ENCODE data around the gene RFX2. TPM values are rescaled to one million over a fixed set of nuclear protein-coding genes. Genes with fewer than 3 reads are reported as not detected.
"Not testable (repeated sequence)": the region's sequence is repeated elsewhere in the genome, so short reads cannot be mapped to it uniquely, and the experiment has no call there.

Gene RFX2
- total and polyA plus RNA-seq, 4 donors = 6.5 to 26.1 (median 14.6) TPM

DNA sequence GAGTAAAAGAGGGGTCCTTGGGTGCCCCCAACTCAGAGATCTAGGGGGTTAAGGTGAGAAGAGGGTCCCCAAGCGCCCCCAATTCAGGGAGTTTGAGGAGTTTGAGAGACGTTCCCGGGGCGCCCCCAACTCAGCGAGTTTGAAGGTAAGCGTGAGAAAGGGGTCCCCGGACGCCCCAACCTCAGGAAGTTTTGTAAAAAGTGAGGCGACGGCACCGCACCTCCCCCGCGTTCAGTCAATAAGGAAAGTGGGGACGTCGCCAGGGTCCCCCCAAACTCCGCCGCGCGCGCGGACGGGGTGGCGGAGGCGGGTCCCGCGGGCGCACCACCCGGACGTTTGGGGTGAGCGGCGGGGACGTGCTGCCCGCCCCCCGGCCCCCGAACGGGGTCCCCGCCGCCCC is 353 bp downstream of the RFX2 start:
- Histone ChIP-seq H3K4me3 (ENCODE audit: low read length in 2 of 2) (peak overlapping the region; percentile 6 to 79), H3K9me3 (ENCODE audit: control insufficient read depth, low read length) (no peaks in the 10 kb centered on the region), H3K36me3 (ENCODE audit: control insufficient read depth in 1 of 2, insufficient read depth in 2 of 2, low read length in 1 of 2) (no peaks in the 10 kb centered on the region), H3K27ac (ENCODE audit: low read depth in 1 of 2, low read length in 2 of 2) (peak overlapping the region; percentile 95 to 99), H3K4me1 (ENCODE audit: control insufficient read depth in 1 of 2, insufficient read depth in 2 of 2, low read length in 2 of 2) (no peaks in the 10 kb centered on the region), H3K27me3 (ENCODE audit: control insufficient read depth in 1 of 2, insufficient read depth in 2 of 2, low read length in 1 of 2) (no peaks in the 10 kb centered on the region)
- ATAC-seq (ENCODE audit: low FRiP score) (no peak), DNase-seq (no peak)
- WGBS, 2 donors = 0 to 1% methylated on average over 34 to 38 of the region's 38 CpGs
- intact Hi-C loops (cut with DNase I) = loop anchor here (2.0 to 10.0 kb wide), 5 partner anchors 17 to 165 kb away; partner anchors contain the start of gene MLLT1 (in 1 of the 2)

DNA sequence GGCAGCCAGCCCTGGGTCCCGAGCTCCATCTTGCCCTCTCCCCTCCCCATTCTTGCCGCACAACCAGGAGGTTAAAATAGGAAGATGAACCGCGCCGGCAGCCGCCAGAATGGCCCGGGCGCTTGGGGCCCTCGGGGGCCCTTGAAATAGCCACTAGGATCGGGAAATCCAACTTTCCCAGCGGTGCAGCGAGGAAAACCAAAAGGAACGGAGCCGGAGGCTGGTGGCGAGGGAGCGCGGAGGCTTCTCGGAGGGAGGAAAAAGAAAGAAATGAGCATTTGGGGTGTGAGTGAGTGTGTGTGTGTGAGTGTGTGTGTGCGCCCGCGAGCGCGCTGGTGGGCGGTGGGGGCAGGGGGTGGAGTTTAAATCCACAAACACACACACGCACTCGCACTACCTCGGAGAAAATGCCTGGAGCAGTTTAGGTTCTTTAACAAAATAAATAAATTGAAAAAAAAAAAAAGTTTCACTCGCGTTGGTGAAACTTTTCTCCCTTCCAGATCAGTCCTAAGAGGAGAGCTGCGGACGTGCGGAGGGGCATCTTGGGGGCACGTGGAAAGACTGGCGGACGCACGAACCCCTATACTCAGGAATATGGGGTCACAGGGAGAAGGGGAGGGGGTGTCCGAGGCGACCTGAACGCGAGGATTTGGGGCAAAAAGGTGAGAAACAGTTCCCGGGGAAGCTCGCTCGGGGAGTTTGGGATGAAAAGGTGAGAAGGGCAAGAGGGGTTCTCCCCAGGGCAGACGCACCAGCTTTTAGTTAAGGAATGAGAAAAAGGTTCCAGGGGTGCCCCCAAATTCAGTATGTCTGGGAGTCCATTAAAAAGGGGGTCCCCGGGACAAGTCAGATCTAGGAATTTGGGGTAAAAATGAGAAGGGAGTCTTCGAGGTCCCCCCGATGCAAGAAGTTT is 1.3 kb downstream of the RFX2 start:
- WGBS, 2 donors = 1% methylated on average over 47 of the region's 47 CpGs
- DNase-seq (peak; percentile 86 to 92), ATAC-seq (ENCODE audit: low FRiP score) (peak; percentile 76)
- intact Hi-C loops (cut with DNase I) = loop anchor here (2.0 kb wide), 2 partner anchors 16 to 42 kb away; no protein-coding TSS in a partner anchor
- Histone ChIP-seq H3K4me1 (ENCODE audit: control insufficient read depth in 1 of 2, insufficient read depth in 2 of 2, low read length in 2 of 2) (peaks cover 0 to under 1% of the 10 kb centered on the region in 2 donors), H3K4me3 (ENCODE audit: low read length in 2 of 2) (peak overlapping the region; percentile 6 to 79), H3K27ac (ENCODE audit: low read depth in 1 of 2, low read length in 2 of 2) (peak overlapping the region; percentile 95 to 99), H3K27me3 (ENCODE audit: control insufficient read depth in 1 of 2, insufficient read depth in 2 of 2, low read length in 1 of 2) (no peaks in the 10 kb centered on the region), H3K36me3 (ENCODE audit: control insufficient read depth in 1 of 2, insufficient read depth in 2 of 2, low read length in 1 of 2) (no peaks in the 10 kb centered on the region), H3K9me3 (ENCODE audit: control insufficient read depth, low read length) (no peaks in the 10 kb centered on the region)

DNA sequence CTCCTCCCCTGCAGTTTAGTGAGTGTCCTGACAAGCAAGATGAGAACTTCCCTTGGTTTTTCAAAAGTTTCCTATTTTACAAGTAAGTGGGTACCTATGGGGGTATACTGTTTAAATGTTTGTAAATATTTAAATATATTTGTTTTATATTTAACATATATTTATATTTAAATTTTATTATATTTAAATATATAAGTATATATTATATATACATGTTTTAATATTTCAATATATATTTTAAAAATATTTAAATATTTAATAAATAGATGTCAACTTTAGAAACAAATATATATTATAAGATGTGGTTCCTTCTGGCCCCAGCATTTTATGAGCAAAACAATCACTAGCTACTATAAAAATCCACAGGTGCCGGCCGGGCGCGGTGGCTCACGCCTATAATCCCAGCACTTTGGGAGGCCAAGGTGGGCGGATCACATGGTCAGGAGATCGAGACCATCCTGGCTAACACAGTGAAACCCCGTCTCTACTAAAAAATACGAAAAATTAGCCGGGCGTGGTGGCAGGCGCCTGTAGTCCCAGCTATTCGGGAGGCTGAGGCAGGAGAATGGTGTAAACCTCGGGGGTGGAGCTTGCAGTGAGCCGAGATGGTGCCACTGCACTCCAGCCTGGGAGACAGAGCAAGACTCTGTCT is 3.5 kb downstream of the RFX2 start:
- intact Hi-C loops (cut with DNase I); H3K4me3 ChIP-seq (ENCODE audit: low read length in 2 of 2); H3K4me1 ChIP-seq (ENCODE audit: control insufficient read depth in 1 of 2, insufficient read depth in 2 of 2, low read length in 2 of 2); DNase-seq; H3K36me3 ChIP-seq (ENCODE audit: control insufficient read depth in 1 of 2, insufficient read depth in 2 of 2, low read length in 1 of 2); ATAC-seq (ENCODE audit: low FRiP score); H3K27me3 ChIP-seq (ENCODE audit: control insufficient read depth in 1 of 2, insufficient read depth in 2 of 2, low read length in 1 of 2); H3K9me3 ChIP-seq (ENCODE audit: control insufficient read depth, low read length): not testable (repeated sequence)
- 88 to 90% methylated on average over 15 of the region's 15 CpGs for WGBS, 2 donors
- H3K27ac ChIP-seq (ENCODE audit: low read depth in 1 of 2, low read length in 2 of 2) = peak overlapping the region; percentile 37 to 45

DNA sequence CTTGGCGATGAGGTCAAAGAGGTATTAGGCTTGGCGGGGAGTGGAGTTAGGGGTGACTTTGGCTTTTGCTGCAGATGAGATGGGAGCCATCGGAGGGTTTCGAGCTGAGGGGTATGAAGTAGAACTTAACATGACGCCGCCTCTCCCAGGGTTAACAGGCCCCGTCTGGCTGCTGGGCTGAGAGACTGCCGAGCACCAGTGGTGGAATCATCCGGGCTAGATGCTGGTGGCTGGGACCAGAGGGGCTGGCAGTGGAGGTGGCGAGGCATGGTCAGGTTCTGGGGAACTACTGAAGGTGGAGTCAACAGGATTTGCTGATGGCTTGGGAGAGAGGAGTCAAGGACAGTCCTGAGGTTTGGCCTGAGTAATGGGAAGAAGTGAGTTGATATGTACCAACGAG is 4.9 kb downstream of the RFX2 start:
- H3K36me3 ChIP-seq (ENCODE audit: control insufficient read depth in 1 of 2, insufficient read depth in 2 of 2, low read length in 1 of 2) = no peaks in the 10 kb centered on the region
- intact Hi-C loops (cut with DNase I) = no loop called here
- no peaks in the 10 kb centered on the region for H3K9me3 ChIP-seq (ENCODE audit: control insufficient read depth, low read length)
- H3K27me3 ChIP-seq (ENCODE audit: control insufficient read depth in 1 of 2, insufficient read depth in 2 of 2, low read length in 1 of 2) = no peaks in the 10 kb centered on the region
- H3K4me1 ChIP-seq (ENCODE audit: control insufficient read depth in 1 of 2, insufficient read depth in 2 of 2, low read length in 2 of 2) = peaks cover 3% of the 10 kb centered on the region in 2 donors
- H3K27ac ChIP-seq (ENCODE audit: low read depth in 1 of 2, low read length in 2 of 2) = peak overlapping the region; percentile 29 to 64
- 77 to 81% methylated on average over 11 of the region's 11 CpGs for WGBS, 2 donors
- no peak for ATAC-seq (ENCODE audit: low FRiP score)
- no peak overlapping the region for H3K4me3 ChIP-seq (ENCODE audit: low read length in 2 of 2)
- no peak for DNase-seq

DNA sequence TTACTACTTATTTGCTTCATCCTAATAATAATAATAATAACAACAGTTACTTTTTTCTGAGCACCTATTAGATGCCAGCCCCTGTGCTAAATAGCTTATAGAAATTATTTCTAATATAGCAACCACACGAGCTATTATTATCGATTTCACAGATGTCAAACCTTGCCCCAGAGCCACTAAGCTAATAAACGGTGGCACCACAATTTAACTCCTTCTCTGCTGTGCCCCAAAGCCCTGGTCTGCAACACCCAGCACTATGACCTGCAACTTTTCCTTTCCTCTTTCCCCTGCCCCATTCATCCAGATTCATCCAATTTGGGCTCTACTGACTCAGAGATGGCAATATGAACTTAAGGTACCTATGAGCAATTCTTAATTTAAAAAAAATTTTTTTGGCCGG is 6.4 kb downstream of the RFX2 start:
- ATAC-seq (ENCODE audit: low FRiP score) (no peak), DNase-seq (no peak)
- intact Hi-C loops (cut with DNase I) = loop anchor here in 1 of 2 donors (2.0 kb wide), 1 partner anchor 37 kb away; no protein-coding TSS in a partner anchor
- WGBS, 2 donors = 23% methylated on average over 4 of the region's 4 CpGs
- H3K27me3 ChIP-seq (ENCODE audit: control insufficient read depth in 1 of 2, insufficient read depth in 2 of 2, low read length in 1 of 2) = no peaks in the 10 kb centered on the region
- H3K4me3 ChIP-seq (ENCODE audit: low read length in 2 of 2) = no peak overlapping the region
- H3K9me3 ChIP-seq (ENCODE audit: control insufficient read depth, low read length) = no peaks in the 10 kb centered on the region
- H3K4me1 ChIP-seq (ENCODE audit: control insufficient read depth in 1 of 2, insufficient read depth in 2 of 2, low read length in 2 of 2) = peaks cover 3% of the 10 kb centered on the region in 2 donors
- no peaks in the 10 kb centered on the region for H3K36me3 ChIP-seq (ENCODE audit: control insufficient read depth in 1 of 2, insufficient read depth in 2 of 2, low read length in 1 of 2)
- H3K27ac ChIP-seq (ENCODE audit: low read depth in 1 of 2, low read length in 2 of 2) = peak overlapping the region; percentile 64 to 98

DNA sequence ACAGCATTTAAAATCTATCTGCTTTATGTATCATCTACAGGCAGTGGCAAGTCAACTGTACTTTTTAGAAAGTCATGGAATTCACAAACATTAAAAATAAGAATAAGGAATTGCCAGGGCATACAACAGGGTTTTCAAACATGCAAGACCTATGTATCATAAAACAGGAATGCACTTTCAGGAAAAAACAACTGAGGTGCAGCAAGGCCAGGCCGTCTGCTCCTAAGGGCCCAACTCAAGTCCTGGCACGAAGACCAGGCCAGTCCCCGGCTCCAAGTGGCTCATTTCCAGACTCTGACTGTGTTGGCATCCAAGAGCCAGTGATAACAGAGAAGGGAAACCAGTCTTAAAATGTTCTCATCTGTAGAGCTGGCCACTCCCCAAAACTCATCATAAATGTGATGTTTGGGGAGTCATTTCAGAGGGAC is 7.1 kb downstream of the RFX2 start:
- no peaks in the 10 kb centered on the region for H3K9me3 ChIP-seq (ENCODE audit: control insufficient read depth, low read length)
- ATAC-seq (ENCODE audit: low FRiP score) = peak; percentile 84
- intact Hi-C loops (cut with DNase I) = loop anchor here in 1 of 2 donors (2.0 kb wide), 1 partner anchor 36 kb away; no protein-coding TSS in a partner anchor
- no peak overlapping the region for H3K4me3 ChIP-seq (ENCODE audit: low read length in 2 of 2)
- H3K4me1 ChIP-seq (ENCODE audit: control insufficient read depth in 1 of 2, insufficient read depth in 2 of 2, low read length in 2 of 2) = peaks cover 6 to 7% of the 10 kb centered on the region in 2 donors
- no peaks in the 10 kb centered on the region for H3K36me3 ChIP-seq (ENCODE audit: control insufficient read depth in 1 of 2, insufficient read depth in 2 of 2, low read length in 1 of 2)
- H3K27me3 ChIP-seq (ENCODE audit: control insufficient read depth in 1 of 2, insufficient read depth in 2 of 2, low read length in 1 of 2) = no peaks in the 10 kb centered on the region
- 0 to 2% methylated on average over 3 of the region's 3 CpGs for WGBS, 2 donors
- DNase-seq = peak; percentile 90 to 92
- H3K27ac ChIP-seq (ENCODE audit: low read depth in 1 of 2, low read length in 2 of 2) = peak overlapping the region in 1 of 2 donors; percentile 78

DNA sequence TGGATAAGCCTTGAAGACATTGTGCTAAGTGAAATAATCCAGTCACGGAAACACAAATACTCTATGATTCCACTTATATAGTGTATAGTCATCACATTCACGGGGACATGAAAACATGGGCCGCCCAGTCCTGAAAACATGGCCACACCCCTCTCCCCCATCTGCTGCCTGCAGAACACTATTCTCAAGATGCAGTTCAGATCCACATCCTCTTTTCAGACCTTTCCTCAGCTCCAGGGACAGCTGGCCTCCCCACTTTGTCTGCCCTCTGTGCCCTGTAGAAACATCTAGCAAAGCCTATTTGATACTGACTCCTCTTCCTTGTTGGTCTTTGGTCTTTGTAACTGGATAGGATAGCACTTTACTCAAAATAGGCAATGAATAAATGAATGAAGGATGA is 8.3 kb downstream of the RFX2 start:
- ATAC-seq (ENCODE audit: low FRiP score) (no peak), DNase-seq (no peak)
- peaks cover 6 to 8% of the 10 kb centered on the region in 2 donors for H3K4me1 ChIP-seq (ENCODE audit: control insufficient read depth in 1 of 2, insufficient read depth in 2 of 2, low read length in 2 of 2)
- intact Hi-C loops (cut with DNase I) = loop anchor here in 1 of 2 donors (2.0 kb wide), 1 partner anchor 35 kb away; no protein-coding TSS in a partner anchor
- H3K27me3 ChIP-seq (ENCODE audit: control insufficient read depth in 1 of 2, insufficient read depth in 2 of 2, low read length in 1 of 2) = no peaks in the 10 kb centered on the region
- WGBS, 2 donors = 72 to 77% methylated on average over 3 of the region's 3 CpGs
- peak overlapping the region; percentile 2 to 96 for H3K27ac ChIP-seq (ENCODE audit: low read depth in 1 of 2, low read length in 2 of 2)
- H3K4me3 ChIP-seq (ENCODE audit: low read length in 2 of 2) = no peak overlapping the region
- H3K9me3 ChIP-seq (ENCODE audit: control insufficient read depth, low read length) = no peaks in the 10 kb centered on the region
- no peaks in the 10 kb centered on the region for H3K36me3 ChIP-seq (ENCODE audit: control insufficient read depth in 1 of 2, insufficient read depth in 2 of 2, low read length in 1 of 2)

DNA sequence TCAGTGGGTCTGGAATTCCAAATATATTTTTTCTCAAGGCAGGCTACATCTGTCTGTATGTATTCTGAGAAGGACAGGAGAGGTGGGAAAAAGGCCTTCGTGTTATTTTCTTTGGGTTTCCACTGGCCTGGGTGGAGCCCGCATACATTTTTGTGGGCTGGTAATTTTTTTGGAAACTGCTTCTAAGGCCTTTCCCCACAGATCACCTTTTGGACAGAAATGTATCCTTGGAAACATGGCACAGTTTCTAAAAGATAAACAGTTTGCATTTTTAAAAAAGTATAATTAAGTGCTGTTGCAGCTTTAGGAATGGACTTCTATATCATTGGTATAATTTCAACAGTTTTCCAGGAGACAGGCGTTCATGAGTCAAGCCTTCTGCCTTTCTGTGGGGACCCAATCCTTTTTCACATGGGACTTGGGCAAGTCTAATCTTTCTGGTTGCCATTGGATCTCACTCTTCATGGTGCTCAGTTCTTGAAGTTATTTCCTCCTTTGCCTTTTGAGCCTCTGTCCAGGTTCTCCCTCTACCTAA is 8.9 kb downstream of the RFX2 start:
- DNase-seq (no peak), ATAC-seq (ENCODE audit: low FRiP score) (no peak)
- no peaks in the 10 kb centered on the region for H3K9me3 ChIP-seq (ENCODE audit: control insufficient read depth, low read length)
- peak overlapping the region; percentile 19 to 96 for H3K27ac ChIP-seq (ENCODE audit: low read depth in 1 of 2, low read length in 2 of 2)
- no peak overlapping the region for H3K4me3 ChIP-seq (ENCODE audit: low read length in 2 of 2)
- no peaks in the 10 kb centered on the region for H3K27me3 ChIP-seq (ENCODE audit: control insufficient read depth in 1 of 2, insufficient read depth in 2 of 2, low read length in 1 of 2)
- 8 to 17% methylated on average over 3 of the region's 3 CpGs for WGBS, 2 donors
- intact Hi-C loops (cut with DNase I) = no loop called here
- no peaks in the 10 kb centered on the region for H3K36me3 ChIP-seq (ENCODE audit: control insufficient read depth in 1 of 2, insufficient read depth in 2 of 2, low read length in 1 of 2)
- H3K4me1 ChIP-seq (ENCODE audit: control insufficient read depth in 1 of 2, insufficient read depth in 2 of 2, low read length in 2 of 2) = peaks cover 6 to 8% of the 10 kb centered on the region in 2 donors

All from aorta (tissue), 5 donors.